GM21367 (cell line): ENCODE measurements around the gene EXT2.

ENCODE experiments used
- ATAC-seq: cut with Tn5 transposase; IDR thresholded peaks from one replicate; pipeline ENCODE4 v1.9.1; 2021; ENCODE audit not compliant: unreplicated experiment

Gene EXT2

GRCh38 chr11:44282620-44283019 is 187.1 kb downstream of the EXT2 start:
- no peak for ATAC-seq

DNA sequence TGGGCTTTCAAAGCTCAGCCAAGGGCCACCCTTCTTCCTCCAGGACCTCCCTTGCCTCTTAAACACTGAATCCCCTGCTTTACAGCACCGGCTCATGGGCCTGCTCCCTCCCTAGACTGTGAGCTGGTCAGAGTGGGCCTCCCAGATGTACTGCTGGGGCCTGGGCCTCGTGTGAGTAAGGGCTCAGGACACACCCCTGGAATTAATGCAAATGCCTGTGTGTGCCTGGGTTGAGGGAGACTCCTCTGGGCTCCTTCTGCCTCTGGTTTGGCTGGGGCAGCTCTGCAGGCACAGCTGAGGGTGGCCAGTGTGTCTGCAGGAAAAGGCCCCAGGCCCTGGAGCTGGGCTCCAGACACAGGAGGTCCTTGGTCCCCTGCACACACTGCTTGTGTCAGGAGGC is 190.3 kb downstream of the EXT2 start:
- no peak for ATAC-seq

- no peak for ATAC-seq
Measured at GRCh38 chr11:44286268-44286880, 190.9 kb downstream of the EXT2 start.

DNA sequence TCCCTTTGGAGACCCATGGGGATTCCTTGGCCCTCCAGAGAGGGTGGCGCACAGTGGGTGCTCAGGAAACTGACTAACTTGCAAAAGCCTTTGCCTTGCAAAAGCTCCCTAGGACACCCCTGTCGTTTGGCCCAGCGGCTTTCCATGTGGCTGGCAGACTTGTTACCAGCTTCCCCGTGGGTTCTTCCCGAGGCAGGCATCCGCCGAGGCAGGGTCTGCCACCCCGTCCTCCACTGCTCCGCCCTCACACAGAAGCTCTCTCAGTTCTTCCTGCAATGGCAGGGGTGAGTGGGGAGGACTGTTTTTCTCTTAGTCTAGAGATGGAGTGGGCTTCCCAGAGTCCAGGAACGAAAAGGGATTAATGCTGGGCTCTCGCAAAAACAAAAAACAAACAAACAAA is 191.4 kb downstream of the EXT2 start:
- no peak for ATAC-seq

- ATAC-seq, result no peak
Measured at GRCh38 chr11:44288133-44288526, 192.7 kb downstream of the EXT2 start.

DNA sequence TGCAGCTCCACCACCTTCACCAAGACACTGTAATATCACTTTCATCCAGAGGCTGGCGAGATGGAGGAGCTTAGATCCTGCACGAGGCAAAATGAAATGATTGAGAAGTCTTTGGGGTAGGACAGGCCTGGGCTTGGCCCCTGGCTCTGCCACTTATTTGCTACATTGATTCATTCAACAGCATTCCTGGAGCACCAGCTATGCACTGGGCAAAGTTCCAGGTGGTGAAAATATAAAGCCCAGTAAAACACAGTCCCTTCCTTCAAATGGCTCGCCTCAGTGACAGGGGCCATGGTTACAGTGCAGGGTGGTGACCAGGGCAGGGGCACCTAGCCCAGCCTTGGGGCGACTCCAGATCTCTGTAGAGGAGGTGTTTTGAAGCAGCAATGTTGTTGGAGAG is 194.7 kb downstream of the EXT2 start:
- no peak for ATAC-seq
